VCaP (cell line): Measurements from ENCODE around the gene WASF2.

Experiments
- H3K27ac ChIP-seq: fragments of 450-650 bp; 2 replicates; pipeline ENCODE4 v1.5.1; 2017
- CTCF ChIP-seq: fragments of 450-650 bp; conservative IDR thresholded peaks from 2 replicates; pipeline ENCODE4 v1.5.1; 2017; ENCODE audit warnings: mild to moderate bottlenecking, moderate library complexity

Gene WASF2

GRCh38 chr1:27400963-27401341 is 89.0 kb downstream of the WASF2 start:
- no peak overlapping the region for H3K27ac ChIP-seq
- TF ChIP-seq CTCF = no peak

DNA sequence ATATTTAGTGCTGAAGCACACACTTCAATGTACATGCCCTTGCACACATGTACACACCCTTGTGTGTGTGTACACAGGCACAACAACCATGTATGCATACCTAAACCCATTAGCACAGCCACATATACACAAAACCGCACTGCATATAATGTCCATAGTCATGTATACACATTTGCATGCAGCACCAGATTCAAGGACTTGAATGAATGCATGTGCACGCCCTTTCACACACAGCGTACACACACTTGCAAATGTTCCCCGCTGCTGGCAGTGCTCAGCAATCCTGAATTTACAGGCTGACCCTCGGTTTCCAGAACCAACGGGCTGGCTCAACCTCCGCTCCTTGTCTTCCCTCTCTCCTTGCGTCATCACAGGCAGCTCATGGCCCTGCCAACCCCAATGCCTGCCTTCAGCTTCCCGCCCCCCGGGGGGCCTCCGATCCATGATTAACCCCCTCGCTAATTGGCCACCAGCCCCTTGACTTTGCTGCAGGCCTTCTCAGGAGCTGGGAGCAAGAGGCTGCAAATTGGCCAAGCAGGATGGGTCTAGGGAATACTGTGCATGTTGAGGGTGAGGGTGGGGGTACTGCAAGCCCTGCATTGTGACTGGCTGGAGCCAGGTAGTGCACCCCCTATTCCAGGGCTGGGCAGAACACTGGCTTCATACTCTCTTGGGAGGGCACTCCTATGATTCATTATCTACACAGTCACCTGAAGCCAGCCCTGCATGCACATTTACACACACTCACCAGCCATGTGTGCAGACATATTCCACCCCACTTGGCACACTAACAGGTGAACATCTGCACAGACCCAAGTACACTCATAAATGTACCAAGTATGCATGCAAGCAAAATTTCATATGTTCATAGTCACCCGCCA is 89.6 kb downstream of the WASF2 start:
- H3K27ac ChIP-seq = no peak overlapping the region
- no peak for TF ChIP-seq CTCF

- TF ChIP-seq CTCF = no peak
- no peak overlapping the region for H3K27ac ChIP-seq
Observed at GRCh38 chr1:27399251-27400025, 90.5 kb downstream of the WASF2 start.

DNA sequence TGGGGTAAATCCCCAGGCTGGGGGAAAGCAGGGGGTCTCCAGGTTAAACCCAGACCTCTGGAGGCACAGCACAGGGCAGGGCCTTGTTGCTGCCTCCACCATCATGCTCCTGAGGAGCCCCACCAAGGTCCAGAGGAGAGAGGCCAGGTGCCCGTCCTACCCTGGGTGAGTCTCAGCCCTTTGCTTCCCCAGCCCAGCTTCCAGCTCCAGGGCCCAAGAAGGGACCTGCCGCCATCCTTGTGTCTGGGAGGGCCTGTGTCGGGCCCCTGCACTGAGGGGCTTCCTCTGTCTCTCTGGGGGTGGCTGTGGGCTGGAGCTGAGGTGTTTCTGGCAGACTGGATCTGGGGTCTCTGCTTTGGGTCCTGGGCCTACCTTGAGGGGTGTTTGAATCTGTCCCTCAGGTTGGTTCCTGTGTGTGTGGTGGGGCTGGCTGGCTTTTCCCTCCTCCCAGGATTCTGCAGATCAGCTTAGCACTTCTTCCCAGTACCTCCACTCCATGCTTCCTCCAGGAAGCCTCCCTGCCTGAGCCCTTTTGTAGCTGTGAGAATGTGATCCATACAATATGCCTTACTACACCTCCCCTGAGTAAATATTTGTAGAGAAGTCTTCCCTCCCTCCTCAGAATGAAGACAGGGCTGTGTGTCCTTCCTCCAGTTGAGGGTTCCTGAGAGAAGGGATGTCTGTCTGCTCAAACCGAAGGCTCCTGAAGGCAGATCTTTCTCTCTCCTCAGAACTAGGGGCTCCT is 91.4 kb downstream of the WASF2 start:
- no peak for TF ChIP-seq CTCF
- no peak overlapping the region for H3K27ac ChIP-seq

DNA sequence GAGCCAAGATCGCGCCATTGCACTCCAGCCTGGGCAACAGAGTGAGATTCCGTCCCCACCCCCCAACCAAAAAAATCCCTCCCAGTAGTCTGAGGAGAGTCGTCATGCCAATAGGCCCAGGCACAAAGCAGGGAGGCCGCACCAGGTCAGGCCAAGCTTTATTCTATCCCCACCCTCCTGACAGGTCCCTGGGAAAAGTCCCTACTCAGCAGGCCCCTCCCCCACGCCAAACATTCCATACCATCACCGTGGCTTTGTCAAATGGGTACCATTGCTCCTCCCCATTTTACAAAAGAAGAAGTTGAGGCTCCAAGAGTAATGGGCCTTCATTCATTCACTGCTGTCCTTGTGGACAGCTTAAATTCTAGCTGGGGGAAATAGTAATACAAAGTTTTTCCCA is 92.2 kb downstream of the WASF2 start:
- no peak for TF ChIP-seq CTCF
- H3K27ac ChIP-seq = no peak overlapping the region

DNA sequence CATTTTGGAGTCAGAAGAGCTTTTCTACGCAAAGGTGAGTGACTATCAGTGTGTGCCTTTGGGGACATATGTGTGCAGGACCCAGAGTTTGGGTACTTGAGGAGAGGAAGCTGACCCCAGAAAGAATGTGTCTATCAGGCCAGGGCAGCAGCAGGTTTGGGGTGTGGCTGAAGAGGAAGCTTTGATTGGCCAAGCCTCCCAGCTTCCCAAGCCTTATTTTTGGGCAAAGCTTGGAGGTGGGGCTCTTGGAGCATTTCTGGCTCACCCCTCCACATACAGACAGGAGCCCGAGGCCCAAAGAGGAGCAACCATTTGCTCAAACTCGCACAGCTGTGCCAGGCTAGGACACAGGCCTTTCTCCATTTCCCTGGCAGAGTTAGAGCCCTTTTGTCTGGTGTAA is 92.9 kb downstream of the WASF2 start:
- TF ChIP-seq CTCF = no peak
- no peak overlapping the region for H3K27ac ChIP-seq
